Sciatic nerve (tissue), 2 donors: ENCODE data around the gene CD2BP2. TPM values are rescaled to one million over a fixed set of nuclear protein-coding genes. Genes with fewer than 3 reads are reported as not detected.
A peak's percentile ranks its signal among the peaks of the same experiment; 100 is the strongest.
"Not testable (repeated sequence)": the region's sequence is repeated elsewhere in the genome, so short reads cannot be mapped to it uniquely, and the experiment has no call there.

Experiments
- ATAC-seq: fragments of 200-7000 bp; cut with Tn5 transposase; one replicate; pipeline ENCODE4 v1.9.1; 2020; ENCODE audit warnings: mild to moderate bottlenecking, moderate library complexity
- DNase-seq: peaks from one replicate; pipeline ENCODE4 v3.0.0-alpha.2; 2020; ENCODE audit warnings: low spot score
- intact Hi-C: fragments of 100-400 bp; cut with DNase I; formaldehyde crosslinking; loops from one replicate; pipeline ENCODE4 v1.14.2; 2022
- total RNA-seq: library from RNA; stranded (reverse); fragmentation: NEBNext Ultra II Directional; extraction: Animal tissue kit (Norgen Biotek cat#: 25700); gene quantifications from one replicate; pipeline ENCODE4 v1.2.1, GENCODE V29; 2021
- donor health status: DM: no; HTN: no; CAD: no.
- donor health status: DM: no; HTN: no; CAD: no.

Gene CD2BP2
- total RNA-seq, 1 donor from 2014 or later, result 49.8 TPM

- DNase-seq (peak; percentile 3), ATAC-seq (no peak)
- intact Hi-C loops, result no loop called here
These were observed 4.8 kb downstream of the CD2BP2 start for GRCh38 chr16:30350134-30350871.

GRCh38 chr16:30349675-30350074 is 5.4 kb downstream of the CD2BP2 start:
- ATAC-seq (no peak), DNase-seq (peak; percentile 32)
- intact Hi-C loops, result no loop called here

GRCh38 chr16:30348929-30349328 is 6.2 kb downstream of the CD2BP2 start:
- ATAC-seq (no peak), DNase-seq (no peak)
- intact Hi-C loops, result no loop called here

- DNase-seq, result no peak
- intact Hi-C loops, result no loop called here
- no peak for ATAC-seq
These were observed 7.0 kb downstream of the CD2BP2 start for GRCh38 chr16:30348113-30348512.

GRCh38 chr16:30346286-30346685 is 8.8 kb downstream of the CD2BP2 start:
- DNase-seq (no peak), ATAC-seq (no peak)
- intact Hi-C loops, result no loop called here

GRCh38 chr16:30343491-30343820 is 11.7 kb downstream of the CD2BP2 start:
- DNase-seq, intact Hi-C loops, ATAC-seq: not testable (repeated sequence)

- intact Hi-C loops, result no loop called here
- no peak for ATAC-seq
- no peak for DNase-seq
These were observed 12.2 kb downstream of the CD2BP2 start for GRCh38 chr16:30342751-30343490.

GRCh38 chr16:30341971-30342370 is 13.1 kb downstream of the CD2BP2 start:
- DNase-seq, intact Hi-C loops, ATAC-seq: not testable (repeated sequence)

- DNase-seq, result no peak
- intact Hi-C loops, result no loop called here
- no peak for ATAC-seq
These were observed 14.5 kb downstream of the CD2BP2 start for GRCh38 chr16:30340621-30341020.

GRCh38 chr16:30338715-30339114 is 16.4 kb downstream of the CD2BP2 start:
- ATAC-seq, DNase-seq, intact Hi-C loops: not testable (repeated sequence)

- ATAC-seq, intact Hi-C loops, DNase-seq: not testable (repeated sequence)
These were observed 17.1 kb downstream of the CD2BP2 start for GRCh38 chr16:30337964-30338357.

GRCh38 chr16:30335598-30336474 is 19.3 kb downstream of the CD2BP2 start:
- intact Hi-C loops, result no loop called here
- ATAC-seq, result peak; percentile 54
- no peak for DNase-seq

GRCh38 chr16:30335028-30335597 is 20.0 kb downstream of the CD2BP2 start:
- peak; percentile 90 for DNase-seq
- intact Hi-C loops, result not testable (repeated sequence)
- peak; percentile 96 for ATAC-seq

GRCh38 chr16:30334473-30334989 is 20.6 kb downstream of the CD2BP2 start:
- ATAC-seq, result peak; percentile 96
- DNase-seq, result peak; percentile 88
- intact Hi-C loops, result not testable (repeated sequence)

GRCh38 chr16:30324220-30324619 is 30.9 kb downstream of the CD2BP2 start:
- intact Hi-C loops, DNase-seq, ATAC-seq: not testable (repeated sequence)

- ATAC-seq, intact Hi-C loops, DNase-seq: not testable (repeated sequence)
These were observed 36.5 kb downstream of the CD2BP2 start for GRCh38 chr16:30318647-30319046.

- ATAC-seq, intact Hi-C loops: not testable (repeated sequence)
These were observed 44.2 kb downstream of the CD2BP2 start for GRCh38 chr16:30310937-30311336.

GRCh38 chr16:30309255-30309654 is 45.9 kb downstream of the CD2BP2 start:
- DNase-seq, intact Hi-C loops, ATAC-seq: not testable (repeated sequence)

More at GRCh38 chr16:30310937-30311336, 44.2 kb downstream of the CD2BP2 start:
- DNase-seq, result not testable (repeated sequence)
